ENCODE results near the gene CCR6. TPM values are rescaled to one million over a fixed set of nuclear protein-coding genes. Genes with fewer than 3 reads are reported as not detected.
"Not testable (repeated sequence)": the region's sequence is repeated elsewhere in the genome, so short reads cannot be mapped to it uniquely, and the experiment has no call there.

Gene CCR6
- total RNA-seq, 4 donors from 2014 or later, result 1.3 TPM; not detected in 3

DNA sequence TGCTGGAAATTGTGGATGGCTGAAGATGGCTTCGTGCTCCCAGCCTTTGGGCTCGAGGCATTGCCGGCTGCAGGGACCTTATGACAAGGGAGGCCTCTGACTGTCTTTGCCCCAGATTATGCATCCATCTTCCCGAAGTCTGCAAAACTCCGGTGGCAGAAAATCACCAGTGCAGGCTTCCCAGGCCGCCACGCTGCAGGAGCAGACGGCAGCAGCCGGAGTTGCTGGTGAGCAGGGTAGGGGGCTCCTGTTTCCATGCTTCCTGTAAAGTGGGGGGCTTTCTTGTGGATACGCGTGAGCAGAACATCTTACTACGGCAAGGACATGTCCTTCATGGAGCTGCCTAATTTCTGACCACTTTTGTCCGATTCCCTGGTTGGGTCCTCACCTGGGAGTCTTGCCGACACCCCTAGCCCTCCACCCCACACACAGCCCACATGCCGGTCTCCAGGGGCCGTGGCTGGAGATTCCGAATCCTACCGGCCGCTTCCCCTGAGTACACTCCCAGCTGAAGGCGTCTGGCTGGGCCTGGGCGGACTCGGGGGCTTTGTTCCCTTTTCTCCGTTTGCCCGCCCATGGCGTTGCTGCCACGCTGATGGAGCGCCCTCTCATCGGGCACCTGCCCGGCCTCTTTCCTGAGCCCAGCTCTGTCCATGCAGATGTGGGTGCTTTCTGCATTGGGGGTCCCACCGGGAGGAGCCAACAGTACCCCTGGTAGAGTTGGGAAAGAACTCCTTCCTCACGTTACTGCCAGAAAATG is 56.2 kb downstream of the CCR6 start:
- H3K27ac ChIP-seq; in situ Hi-C loops (cut with MboI; ENCODE audit: low pct_ligation_motif_present in 1 of 4, low pct_unique_long_range_greater_than_20kb in 1 of 4, low sequenced_read_pairs in 3 of 4); H3K4me3 ChIP-seq; intact Hi-C loops (cut with DNase I; ENCODE audit: low total_unique reads); H3K27me3 ChIP-seq; DNase-seq; H3K36me3 ChIP-seq; H3K9me3 ChIP-seq; H3K4me1 ChIP-seq: not testable (repeated sequence)
- WGBS, 2 donors (ENCODE audit: low coverage in 1 of 2), result 90% methylated on average over 20 of the region's 31 CpGs; no CpG with 5 or more reads in 1 of the 2 donors

DNA sequence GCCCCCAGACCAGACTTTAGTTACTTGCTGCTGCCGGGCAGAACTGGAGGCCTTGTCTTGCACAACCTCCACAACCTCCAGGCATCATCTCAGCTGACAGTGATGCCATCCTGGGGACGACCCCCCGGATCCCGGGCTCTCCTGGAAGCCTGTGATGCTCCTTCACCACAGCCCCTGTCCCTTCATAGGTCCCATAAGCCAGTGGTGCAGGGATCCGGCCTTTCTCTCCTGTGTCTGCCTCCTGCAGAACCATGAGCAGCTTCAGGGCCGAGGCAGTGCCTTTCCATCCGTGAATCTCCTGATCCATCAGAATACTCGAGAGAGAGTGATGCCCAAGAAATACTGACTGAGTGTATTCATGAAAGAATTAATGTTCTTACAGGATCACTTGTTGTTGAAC is 57.2 kb downstream of the CCR6 start:
- H3K36me3 ChIP-seq; H3K27me3 ChIP-seq; H3K27ac ChIP-seq; DNase-seq; H3K9me3 ChIP-seq; H3K4me1 ChIP-seq; intact Hi-C loops (cut with DNase I; ENCODE audit: low total_unique reads); in situ Hi-C loops (cut with MboI; ENCODE audit: low pct_ligation_motif_present in 1 of 4, low pct_unique_long_range_greater_than_20kb in 1 of 4, low sequenced_read_pairs in 3 of 4); H3K4me3 ChIP-seq: not testable (repeated sequence)
- WGBS, 2 donors (ENCODE audit: low coverage in 1 of 2), result 70% methylated on average over 7 of the region's 8 CpGs; no CpG with 5 or more reads in 1 of the 2 donors

DNA sequence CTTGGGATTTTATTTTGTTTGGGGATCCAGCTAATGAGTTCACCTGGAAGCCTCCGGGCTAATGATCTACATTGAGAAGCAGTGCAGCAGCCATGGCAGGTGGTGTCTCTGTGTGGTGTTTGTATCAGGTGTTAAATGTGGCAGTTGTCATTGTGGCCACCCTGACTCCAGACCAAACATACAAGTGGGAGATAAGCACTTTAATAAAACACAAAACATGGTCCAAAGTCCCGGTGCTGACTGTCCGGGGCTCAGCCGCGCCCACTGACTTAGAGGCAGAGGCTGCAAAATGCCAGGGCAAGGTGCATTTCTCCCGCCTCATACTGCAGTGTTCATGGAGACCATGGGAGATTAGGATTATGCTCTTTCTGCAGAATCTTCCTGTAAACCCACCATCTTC is 58.5 kb downstream of the CCR6 start:
- H3K27me3 ChIP-seq; H3K9me3 ChIP-seq; H3K4me3 ChIP-seq; H3K36me3 ChIP-seq; in situ Hi-C loops (cut with MboI; ENCODE audit: low pct_ligation_motif_present in 1 of 4, low pct_unique_long_range_greater_than_20kb in 1 of 4, low sequenced_read_pairs in 3 of 4); H3K4me1 ChIP-seq; intact Hi-C loops (cut with DNase I; ENCODE audit: low total_unique reads); H3K27ac ChIP-seq: not testable (repeated sequence)
- 40% methylated on average over 1 of the region's 6 CpGs; no CpG with 5 or more reads in 1 of the 2 donors for WGBS, 2 donors (ENCODE audit: low coverage in 1 of 2)
- DNase-seq, result peak; percentile 18

DNA sequence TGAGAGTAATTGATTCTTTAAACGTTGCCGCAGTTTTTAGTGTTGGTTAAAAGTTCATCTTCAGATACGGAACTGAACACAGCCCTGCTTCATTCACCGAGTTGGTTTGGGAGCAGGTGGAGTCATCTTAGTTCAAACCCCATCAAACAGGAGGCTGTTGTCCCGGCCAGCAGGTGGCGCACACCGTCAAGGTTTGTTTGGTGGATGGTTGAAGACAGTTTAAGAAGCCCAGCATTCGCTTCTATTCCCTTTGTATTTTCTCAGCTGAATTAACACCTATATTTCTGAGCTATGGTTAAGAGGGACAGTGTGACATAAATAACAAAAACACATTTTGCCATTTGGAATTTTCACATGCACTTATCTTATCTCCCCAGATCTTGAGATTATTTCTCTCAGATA is 60.0 kb downstream of the CCR6 start:
- intact Hi-C loops (cut with DNase I; ENCODE audit: low total_unique reads); in situ Hi-C loops (cut with MboI; ENCODE audit: low pct_ligation_motif_present in 1 of 4, low pct_unique_long_range_greater_than_20kb in 1 of 4, low sequenced_read_pairs in 3 of 4); H3K36me3 ChIP-seq; H3K9me3 ChIP-seq; DNase-seq; H3K4me1 ChIP-seq; H3K4me3 ChIP-seq; H3K27me3 ChIP-seq; H3K27ac ChIP-seq: not testable (repeated sequence)
- 4% methylated on average over 4 of the region's 8 CpGs; no CpG with 5 or more reads in 1 of the 2 donors for WGBS, 2 donors (ENCODE audit: low coverage in 1 of 2)
- TF ChIP-seq, protein P1, sequence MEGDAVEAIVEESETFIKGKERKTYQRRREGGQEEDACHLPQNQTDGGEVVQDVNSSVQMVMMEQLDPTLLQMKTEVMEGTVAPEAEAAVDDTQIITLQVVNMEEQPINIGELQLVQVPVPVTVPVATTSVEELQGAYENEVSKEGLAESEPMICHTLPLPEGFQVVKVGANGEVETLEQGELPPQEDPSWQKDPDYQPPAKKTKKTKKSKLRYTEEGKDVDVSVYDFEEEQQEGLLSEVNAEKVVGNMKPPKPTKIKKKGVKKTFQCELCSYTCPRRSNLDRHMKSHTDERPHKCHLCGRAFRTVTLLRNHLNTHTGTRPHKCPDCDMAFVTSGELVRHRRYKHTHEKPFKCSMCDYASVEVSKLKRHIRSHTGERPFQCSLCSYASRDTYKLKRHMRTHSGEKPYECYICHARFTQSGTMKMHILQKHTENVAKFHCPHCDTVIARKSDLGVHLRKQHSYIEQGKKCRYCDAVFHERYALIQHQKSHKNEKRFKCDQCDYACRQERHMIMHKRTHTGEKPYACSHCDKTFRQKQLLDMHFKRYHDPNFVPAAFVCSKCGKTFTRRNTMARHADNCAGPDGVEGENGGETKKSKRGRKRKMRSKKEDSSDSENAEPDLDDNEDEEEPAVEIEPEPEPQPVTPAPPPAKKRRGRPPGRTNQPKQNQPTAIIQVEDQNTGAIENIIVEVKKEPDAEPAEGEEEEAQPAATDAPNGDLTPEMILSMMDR (IDR thresholded peaks at IDR 0.05), result peak in 4 of 5 experiments; percentile 21 to 48 (median 33)

DNA sequence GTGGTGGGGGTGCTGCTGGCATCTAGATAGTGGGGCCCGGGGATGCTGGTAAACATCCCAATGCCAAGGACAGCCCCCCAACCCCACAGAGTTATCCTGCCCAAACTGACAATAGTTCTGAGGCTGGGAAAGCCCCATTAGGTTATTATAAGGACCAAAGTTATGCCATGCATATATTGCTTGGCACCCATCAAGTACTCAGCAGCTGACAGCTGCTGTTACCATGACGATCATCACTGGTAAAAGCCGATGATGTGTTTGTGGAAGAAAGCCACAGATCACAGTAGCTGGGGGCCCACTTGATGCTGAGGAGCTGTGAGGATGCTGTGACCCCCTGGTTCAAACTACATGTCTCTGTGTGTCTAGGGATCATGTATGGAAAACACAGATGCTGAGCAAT is 62.2 kb downstream of the CCR6 start:
- DNase-seq; H3K27me3 ChIP-seq; H3K4me3 ChIP-seq; H3K36me3 ChIP-seq; intact Hi-C loops (cut with DNase I; ENCODE audit: low total_unique reads); H3K4me1 ChIP-seq; H3K9me3 ChIP-seq; H3K27ac ChIP-seq; in situ Hi-C loops (cut with MboI; ENCODE audit: low pct_ligation_motif_present in 1 of 4, low pct_unique_long_range_greater_than_20kb in 1 of 4, low sequenced_read_pairs in 3 of 4): not testable (repeated sequence)
- WGBS, 2 donors (ENCODE audit: low coverage in 1 of 2), result 79% methylated on average over 2 of the region's 3 CpGs; no CpG with 5 or more reads in 1 of the 2 donors

DNA sequence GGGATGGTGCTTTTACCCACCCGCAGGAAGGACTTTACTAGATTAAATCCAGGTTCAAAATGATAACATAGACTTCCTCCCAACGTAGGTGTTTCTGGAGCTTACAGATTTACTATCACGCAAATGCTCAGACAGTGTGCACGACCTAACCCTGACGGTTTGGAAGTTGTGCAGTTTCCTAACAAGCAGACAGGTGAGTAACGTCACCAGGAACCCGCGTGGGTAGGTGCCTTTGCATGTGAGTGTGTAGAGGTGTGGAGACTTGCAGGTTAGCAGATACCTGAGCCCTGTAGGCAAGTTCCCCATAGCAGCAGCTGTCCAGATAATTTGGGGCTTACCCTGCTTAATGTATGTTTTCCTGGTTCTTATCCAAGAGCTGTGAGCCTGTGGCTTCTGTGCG is 64.4 kb downstream of the CCR6 start:
- H3K4me3 ChIP-seq; H3K36me3 ChIP-seq; in situ Hi-C loops (cut with MboI; ENCODE audit: low pct_ligation_motif_present in 1 of 4, low pct_unique_long_range_greater_than_20kb in 1 of 4, low sequenced_read_pairs in 3 of 4); H3K27me3 ChIP-seq; H3K9me3 ChIP-seq; H3K4me1 ChIP-seq; DNase-seq; intact Hi-C loops (cut with DNase I; ENCODE audit: low total_unique reads); H3K27ac ChIP-seq: not testable (repeated sequence)
- WGBS, 2 donors (ENCODE audit: low coverage in 1 of 2), result 78 to 88% methylated on average over 1 to 8 of the region's 9 CpGs

Other genes with a start within 250 kb of the CCR6 start
- 100 to 1,000 TPM; 121 to 191 (median 176) TPM for gene RNASET2, start 166.5 kb upstream of the CCR6 start, total RNA-seq
- 10 to 100 TPM in 2 of 4 donors, 1 to 10 TPM in 2; 3.6 to 31.0 (median 14.3) TPM for gene CEP43, start 123.7 kb upstream of the CCR6 start, total RNA-seq
- gene GPR31, start 34.9 kb downstream of the CCR6 start, total RNA-seq, result not detected
- not detected for gene UNC93A, start 168.2 kb downstream of the CCR6 start, total RNA-seq
- gene TTLL2, start 202.0 kb downstream of the CCR6 start, total RNA-seq, result not detected